Skeletal muscle cell (primary cell): ENCODE results near the gene PPFIA4.
A peak's percentile ranks its signal among the peaks of the same experiment; 100 is the strongest.

Experiments used
- DNase-seq: peaks from one replicate; pipeline ENCODE4 v3.0.0-alpha.2; 2010; ENCODE audit warnings: low read depth
- H3K4me3 ChIP-seq: 2 replicates; pipeline ENCODE4 v1.5.1; 2011; ENCODE audit warnings: low read depth, mild to moderate bottlenecking, control low read depth, low read length, moderate library complexity

The PPFIA4 gene

DNA sequence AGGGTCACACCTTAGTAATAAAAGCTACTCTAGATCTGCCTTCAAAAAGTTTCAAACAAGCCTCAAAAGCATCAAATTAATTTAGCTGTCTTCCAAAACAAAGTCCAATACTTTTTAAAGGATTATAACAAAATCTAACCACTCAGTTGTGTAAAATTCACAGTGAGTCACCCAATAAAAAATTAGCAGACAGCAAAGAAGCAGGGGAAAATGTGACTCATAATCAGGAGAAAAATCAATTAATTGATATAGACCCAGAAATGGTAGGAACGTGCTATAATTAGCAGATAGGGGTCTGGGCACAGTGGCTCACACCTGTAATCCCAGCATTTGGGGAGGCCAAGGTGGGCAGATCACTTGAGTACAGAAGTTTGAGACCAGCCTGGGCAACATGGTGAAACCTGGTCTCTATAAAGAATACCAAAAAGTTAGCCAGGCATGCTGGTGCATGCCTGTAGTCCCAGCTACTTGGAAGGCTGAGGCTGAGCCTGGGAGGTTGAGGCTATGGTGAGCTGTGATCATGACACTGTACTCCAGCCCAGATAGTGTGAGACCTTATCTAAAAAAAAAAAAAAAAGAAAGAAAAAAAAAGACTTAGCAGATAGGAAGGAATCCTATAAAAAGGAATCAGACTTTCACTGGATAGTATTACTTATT lies 67.6 kb downstream of the PPFIA4 start:
- no peak for DNase-seq

DNA sequence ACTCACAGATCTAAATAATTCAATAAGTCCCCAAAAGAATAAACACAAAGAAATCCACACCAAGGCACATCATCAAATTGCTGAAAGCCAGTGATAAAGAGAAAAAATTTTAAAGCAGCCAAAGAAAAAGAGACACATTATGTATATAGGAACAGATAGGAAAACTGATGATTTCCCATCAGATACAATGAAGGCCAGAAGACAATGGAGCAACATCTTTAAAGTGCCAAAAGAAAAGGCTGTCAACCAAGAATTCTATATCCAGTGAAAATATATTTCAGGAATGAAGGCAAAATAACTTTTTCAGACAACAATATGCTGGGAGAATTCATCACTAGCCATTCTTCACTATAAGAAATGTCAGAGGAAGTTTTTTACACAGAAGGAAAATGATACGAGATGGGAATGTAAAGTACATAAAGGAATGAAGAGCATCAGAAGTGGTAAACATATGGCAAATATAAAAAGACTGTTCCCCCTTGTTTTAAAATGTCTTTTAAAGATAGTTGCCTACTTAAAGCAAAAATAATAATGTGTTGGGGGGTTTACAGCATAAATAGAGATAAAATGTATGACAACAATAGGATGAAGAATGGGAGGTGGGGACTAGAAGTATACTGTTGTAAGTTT lies 68.9 kb downstream of the PPFIA4 start:
- no peak for DNase-seq
- H3K4me3 ChIP-seq: no peak overlapping the region

More for the DNA sequence above, 67.6 kb downstream of the PPFIA4 start:
- H3K4me3 ChIP-seq: no peak overlapping the region

DNA sequence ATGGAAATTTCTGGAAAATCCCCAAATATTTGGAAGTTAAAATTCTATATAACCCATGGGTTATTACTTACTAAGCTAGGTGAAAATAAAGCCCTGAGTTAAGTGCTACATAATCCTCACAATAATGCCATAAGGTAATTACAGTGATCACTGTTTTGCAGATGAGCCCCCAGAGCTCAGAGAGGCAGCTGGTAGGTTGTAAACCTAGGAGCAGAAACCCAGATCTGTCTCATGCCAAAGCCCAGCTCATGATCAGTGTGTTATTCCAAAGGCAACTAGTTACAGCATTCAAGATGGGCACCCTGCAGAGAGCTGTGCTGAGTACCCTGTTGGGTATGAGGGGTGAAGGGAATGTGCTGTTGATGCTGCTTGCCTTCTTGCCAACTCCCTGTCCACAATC lies 70.3 kb downstream of the PPFIA4 start:
- no peak for DNase-seq
- H3K4me3 ChIP-seq: no peak overlapping the region

DNA sequence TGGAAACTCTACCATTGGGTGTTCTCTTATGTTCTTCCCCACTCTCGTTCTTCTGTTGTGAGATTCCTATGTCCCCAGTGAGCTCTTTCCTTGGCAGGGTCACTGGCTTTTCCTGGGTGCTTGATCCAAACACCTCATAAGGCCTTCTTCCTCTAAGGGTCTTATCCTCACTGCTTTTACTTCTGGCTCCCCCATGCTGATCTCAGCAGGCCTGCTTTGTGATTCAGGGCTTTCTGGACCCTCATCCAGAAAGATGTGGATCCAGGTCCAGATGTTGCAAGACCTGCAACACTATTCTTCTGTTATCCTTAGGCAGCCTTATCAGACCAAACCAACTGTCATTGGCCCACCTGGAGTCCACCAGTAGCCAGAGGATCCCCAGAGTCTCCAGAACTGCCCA lies 70.7 kb downstream of the PPFIA4 start:
- no peak overlapping the region for H3K4me3 ChIP-seq
- no peak for DNase-seq

DNA sequence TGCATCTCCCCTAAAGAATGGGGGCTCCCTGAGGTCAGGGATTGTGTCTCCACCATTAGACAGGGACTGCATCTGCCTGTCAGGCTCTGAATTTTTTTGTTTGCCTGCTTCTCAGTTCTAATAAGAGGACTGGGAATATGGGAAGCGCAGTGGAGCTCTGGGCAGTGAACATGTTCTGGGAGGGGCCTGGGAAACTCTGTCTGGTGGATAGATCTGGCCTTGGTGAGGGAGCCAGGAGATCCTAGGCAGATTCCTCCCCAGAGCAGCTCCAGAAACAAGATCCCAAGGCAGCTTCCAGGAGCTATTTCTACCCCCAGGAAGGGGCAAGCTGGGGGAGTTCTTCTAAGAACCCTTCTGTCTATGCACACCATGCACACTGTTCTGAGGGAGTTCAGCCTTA lies 72.2 kb downstream of the PPFIA4 start:
- no peak overlapping the region for H3K4me3 ChIP-seq
- DNase-seq: no peak

DNA sequence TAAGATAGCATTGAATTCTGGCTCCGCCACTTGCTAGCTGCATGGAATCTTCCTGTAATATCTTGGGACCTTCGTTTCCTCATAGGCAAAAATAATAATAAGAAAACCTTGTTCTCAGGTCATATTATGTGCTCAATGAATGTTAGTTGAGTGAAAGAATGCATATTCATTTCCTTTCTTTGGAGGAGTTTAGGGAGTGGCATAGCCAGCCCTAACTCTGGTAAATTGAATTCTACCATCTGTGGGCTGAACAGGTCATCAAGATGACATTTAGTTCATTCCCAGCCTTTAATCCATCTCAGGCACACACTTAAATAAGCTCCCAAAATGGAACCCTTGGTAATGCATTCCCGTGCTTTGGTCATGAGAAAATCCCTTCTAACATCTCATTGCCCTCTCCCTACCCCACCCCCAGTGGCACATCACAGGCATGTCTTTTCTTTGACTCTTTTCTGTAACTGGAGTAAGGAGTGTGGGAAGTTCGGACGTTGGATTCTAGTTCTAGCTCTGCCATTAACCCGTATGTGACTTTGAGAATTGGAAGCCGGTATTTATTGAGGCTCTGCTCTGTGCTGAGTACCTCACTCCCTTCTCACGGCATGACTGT lies 72.7 kb downstream of the PPFIA4 start:
- H3K4me3 ChIP-seq: no peak overlapping the region
- no peak for DNase-seq

DNA sequence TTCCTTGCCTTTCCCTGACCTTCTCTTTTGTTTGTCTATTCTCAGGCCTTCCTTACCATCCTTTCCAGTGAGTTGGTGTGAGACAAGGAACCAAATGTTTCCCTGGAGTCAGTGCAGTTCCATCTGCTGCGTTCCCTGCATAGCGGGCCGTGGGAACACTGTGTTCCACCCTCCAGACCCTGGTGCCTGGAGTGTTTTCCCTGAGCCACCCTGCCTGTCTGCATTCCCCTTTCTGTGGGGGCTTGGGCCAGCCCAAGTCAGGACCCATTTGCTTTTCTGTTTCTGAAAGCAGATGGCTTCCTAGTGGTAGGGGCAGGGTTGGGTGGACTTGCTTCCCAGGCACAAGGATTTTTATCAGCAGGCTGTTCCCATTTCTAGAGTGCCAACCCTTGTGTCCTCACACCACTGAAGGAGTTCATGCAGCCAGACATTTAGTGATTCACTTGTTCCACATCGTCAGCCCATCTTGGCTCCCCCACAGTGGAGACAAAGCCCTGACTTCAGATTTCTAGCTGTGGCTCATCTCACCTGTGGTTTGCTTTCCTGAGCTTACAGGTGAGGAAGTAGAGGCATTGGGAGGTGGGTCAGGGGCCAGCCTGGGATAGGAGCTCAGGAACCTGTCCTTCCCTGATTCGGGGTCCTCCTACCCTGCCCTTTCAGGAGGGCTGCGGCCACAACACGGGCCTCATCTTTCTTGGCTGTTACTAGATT lies 73.7 kb downstream of the PPFIA4 start:
- H3K4me3 ChIP-seq: no peak overlapping the region
- DNase-seq: no peak

DNA sequence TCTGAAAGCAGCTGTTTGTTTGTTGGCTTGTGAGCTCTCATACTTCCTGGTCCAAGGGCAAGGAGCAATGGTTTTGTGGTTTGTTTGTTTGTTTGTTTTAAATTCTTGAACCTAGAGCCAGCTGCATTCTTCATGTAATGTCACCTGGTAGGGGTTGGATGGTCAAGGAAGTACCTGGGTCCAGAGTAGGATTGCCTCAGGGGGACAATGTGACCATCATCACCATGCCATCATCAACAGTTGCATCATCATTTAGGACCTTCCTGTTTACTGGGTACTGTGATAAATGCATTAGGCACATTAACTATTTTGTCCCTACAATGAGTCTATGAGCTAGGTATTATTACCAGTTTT lies 74.2 kb downstream of the PPFIA4 start:
- no peak for DNase-seq
- H3K4me3 ChIP-seq: no peak overlapping the region

DNA sequence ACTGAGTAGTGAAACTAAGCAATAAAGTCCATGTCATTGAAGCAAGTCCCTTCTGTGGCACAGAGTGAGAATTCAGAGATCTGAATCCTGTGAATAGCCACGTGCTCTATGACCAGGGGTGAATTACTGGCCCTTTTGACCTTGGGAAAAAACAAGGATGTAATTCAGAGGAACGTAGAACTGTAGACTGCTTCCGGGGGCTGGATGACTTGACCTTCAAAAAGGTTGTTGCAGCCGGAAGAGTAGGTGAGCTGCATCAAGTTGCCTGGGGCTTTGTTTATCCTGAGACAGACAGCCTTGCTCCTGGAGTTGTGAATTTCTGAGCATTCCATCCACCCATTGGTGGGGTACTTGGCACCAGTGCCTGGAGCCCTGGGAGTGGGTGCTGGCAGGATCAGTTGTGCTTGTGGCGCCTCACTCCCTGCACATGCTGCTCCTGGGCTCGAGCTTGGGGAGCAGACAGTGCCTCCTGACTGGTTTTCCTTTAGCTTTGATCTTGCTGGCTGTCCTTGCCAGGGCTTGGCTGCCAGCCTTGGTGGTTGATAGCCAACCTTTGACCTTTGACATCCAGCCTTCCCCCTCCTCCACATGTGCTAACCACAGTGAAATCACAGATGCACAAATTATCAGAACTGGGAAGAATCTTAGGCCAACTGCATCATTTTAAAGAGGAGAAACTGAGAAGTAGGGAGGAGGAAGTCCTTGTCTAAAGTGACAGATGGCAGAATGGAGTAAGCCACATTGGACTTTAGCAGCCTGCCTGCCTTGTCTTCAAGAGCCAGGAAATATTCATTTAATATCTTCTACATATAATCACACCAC lies 75.7 kb downstream of the PPFIA4 start:
- H3K4me3 ChIP-seq: no peak overlapping the region
- no peak for DNase-seq

DNA sequence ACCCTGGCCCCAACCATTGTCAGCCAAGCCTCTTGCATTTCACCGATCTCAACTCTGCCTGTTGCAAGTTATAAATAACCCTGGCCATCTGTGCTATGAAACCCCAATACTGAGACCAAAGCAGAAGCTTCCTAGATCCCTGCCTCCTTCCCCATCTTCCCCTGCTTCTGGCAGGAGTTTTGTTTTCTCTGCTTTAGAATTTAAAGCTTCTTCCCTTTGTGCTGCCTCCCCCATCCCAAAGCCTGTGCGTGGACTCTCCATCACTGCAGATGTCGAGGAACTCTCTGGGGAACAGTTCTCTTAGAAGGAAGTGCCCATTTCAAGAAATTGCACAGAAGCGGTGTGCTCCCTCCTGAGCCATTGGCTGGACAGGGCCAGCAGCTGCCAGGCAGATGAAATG lies 76.9 kb downstream of the PPFIA4 start:
- no peak for DNase-seq
- H3K4me3 ChIP-seq: no peak overlapping the region

DNA sequence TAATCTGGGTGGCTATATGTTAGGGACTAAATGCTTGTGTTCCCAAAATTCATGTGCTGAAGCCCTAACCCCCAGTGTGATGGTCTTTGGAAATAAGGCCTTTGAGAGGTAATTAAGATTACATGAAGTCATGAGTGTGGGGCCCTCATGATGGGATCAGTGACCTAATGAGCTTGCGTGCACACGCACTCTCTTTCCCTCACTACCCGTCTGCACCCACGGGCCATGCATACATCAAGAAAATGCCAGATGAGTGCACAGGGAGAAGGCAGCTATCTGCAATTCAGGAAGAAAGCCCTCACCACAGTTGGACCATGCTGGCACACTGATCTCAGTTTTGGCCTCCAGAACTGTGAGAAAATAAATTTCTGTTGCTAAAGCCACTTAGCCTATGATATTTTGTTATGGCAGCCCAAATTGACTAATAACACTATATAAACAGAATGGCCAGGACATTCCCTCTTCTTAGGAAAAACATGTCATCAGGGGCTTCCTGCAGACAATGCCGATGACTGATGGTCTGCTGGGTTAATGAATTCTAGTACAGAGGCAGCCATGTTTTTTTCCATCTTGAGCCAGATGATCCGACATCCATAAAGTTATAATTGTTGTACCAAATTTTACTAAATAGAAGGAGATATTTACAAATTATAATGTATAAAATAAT lies 77.7 kb downstream of the PPFIA4 start:
- no peak overlapping the region for H3K4me3 ChIP-seq
- no peak for DNase-seq

DNA sequence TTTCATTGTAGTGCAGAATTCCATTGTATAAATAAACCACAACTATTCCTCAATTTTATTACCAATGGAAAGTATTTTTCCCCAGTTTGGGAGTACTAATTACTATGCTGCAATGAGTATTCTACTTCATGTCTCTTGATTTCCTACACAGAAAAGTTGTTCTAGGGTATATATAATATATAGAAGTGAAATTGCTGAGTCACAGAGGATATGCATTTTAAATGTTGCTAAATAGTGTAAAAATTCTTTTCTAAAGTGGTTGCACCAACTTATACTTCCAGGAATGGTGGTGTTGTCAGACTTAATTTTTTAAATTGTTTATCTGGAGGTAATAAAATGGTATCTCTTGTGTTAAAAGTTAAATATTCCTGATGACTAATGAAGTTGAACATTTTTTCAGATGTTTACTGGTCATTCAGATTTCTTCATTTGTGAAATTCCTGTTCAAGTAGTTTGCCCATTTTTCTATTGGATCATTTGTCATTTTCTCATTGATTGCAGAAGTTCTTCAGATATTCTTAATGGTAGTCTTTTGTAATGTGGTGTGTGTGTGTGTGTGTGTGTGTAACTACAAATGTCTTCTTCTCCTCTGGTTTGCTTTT lies 78.6 kb downstream of the PPFIA4 start:
- H3K4me3 ChIP-seq: no peak overlapping the region

DNA sequence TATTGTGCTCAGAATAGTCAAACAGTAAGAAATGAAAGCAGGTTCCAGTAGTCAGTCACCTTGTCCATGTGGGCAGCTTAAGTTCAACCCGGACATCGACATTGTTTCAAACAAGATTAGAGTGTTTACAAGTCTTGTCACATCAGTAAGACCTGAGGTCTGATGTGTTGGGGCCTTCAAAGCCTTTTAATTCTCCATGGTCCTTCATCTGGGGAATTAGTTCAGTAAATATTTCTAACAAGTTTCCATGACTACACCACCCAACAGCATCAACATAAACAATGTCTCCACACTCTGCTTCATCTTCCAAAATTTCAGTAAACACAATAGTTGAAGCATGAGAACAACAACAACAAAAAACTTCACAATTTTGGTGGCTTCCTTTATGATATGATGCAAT lies 86.2 kb downstream of the PPFIA4 start:
- DNase-seq: no peak
- no peak overlapping the region for H3K4me3 ChIP-seq

More for the DNA sequence above, 78.6 kb downstream of the PPFIA4 start:
- DNase-seq: no peak

DNA sequence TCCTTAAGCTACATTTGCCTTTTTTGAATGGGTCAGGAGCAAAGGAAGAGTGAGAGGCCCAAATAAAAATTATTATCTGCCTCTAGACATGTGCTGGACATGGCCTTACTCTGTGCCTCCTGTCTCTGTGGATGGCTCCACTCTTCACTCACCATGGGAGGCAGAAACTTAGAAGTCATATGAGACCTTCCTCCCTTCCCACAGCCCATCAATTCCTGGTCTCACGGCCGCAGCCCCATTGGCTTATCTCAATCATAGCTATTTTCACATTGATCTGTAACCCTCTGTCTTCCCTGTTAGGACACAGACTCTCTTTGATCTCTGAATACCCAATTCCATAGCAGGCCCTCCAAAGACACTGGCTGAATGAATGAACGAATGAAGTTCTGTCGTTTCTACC lies 87.0 kb downstream of the PPFIA4 start:
- DNase-seq: no peak
- no peak overlapping the region for H3K4me3 ChIP-seq

DNA sequence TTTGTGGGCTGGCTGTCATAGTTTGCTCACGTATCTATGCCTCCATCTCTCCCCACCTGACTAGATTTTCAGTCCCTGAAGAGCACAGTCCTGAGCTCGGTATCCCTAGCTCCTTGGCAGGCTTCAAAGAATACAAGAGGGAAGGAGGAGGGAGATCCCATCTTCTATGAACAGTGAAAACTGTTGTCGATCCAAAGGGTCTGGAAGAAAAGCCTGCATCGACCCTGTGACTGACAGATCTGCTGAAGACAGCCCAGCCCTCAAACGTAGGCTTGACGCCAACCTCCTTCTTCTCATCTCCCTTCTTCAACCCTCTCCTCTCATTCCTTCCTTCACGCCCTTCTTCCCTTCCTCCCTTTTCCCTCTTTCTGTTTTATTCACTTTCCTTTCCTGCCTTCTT lies 87.9 kb downstream of the PPFIA4 start:
- no peak overlapping the region for H3K4me3 ChIP-seq
- no peak for DNase-seq

DNA sequence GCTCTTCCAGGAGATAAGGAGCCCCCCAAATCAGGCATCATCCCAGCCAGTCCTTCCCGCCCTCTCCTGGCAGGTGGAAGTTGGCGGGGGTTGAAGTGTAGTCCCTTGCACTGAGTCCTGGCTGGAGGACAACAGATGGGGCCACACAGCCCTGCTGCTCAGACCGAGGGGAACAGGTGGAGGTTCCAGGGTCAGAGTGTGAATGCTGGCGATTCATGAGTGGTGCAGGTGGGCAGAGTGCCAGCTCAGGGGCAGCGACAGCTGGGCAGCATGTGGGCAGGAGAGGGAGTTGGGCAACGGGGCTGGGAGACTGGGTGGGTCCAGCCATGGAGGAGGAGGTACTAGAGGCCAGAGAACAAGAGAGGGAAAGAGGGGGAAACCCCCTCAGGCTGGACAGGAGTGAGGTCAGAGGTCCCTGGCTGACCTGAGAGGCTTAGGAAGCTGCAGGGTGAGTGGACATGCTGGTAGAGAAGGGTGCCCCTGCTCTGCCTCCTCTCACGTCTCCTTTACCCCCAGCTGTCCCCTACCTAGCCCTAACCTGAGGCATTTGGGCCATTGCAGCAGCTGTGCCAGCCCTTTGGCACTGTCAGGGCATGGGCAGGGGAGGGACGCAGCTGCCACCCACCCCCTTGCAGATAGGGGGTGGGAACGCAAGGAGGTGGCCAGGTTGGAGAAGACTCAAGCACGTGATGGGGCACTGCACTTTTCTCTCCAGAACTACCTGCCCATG lies 90.0 kb downstream of the PPFIA4 start:
- H3K4me3 ChIP-seq: no peak overlapping the region
- DNase-seq: peak; percentile 49

DNA sequence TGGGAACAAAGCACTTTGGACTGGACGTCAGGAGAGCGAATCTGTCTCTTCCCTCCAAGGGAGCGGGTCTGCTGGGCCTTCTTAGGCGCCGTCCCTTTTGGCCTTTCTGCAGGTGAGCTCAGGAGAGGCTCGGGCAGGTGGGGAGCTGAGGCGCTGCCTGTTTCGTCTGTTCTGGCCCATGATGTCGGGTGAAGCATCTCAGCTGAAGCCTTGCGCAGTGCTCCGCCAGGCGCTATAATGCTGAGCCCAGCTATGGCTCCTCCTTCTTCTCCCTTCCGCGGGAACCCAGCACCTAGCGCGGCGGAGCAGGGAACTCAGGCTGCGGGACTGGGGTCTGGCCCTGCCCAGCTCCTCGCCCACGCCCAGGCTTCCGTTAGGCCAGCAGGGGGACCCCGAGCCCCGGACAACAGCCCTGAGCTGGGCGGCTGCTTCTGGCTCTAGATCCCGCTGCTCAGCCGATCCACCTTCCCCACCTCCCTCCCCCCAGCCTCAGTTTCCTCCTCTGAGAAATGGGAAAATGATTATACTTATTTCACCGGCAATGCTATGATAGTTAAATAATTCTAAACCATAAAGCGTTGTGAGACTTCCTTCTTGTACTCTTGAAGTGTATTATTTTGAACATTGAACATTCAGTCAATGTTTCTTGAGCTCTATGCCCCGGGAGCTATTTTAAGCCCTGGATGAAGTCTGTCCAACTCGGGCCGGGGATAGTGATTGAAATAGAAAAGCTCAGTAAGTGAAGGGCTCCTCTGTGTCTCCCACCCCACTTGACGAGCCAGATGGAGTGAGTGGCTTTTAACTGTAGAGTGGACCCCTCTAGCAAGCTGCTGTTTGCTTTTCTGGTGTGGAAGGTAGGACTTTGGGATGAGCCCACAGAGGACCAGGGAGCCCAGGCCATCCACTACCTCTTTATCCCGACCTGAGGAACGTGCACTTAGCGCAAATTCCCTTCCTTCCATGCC lies 91.6 kb downstream of the PPFIA4 start:
- peak; percentile 16 for DNase-seq
- H3K4me3 ChIP-seq: no peak overlapping the region
